GM19452 (cell line): ENCODE data around the gene DERL2.

ENCODE experiments used
- ATAC-seq: cut with Tn5 transposase; IDR thresholded peaks from one replicate; pipeline ENCODE4 v1.9.1; 2021; ENCODE audit not compliant: unreplicated experiment

The DERL2 gene

GRCh38 chr17:5485270-5486205, at the start of gene DERL2:
Gene DERL2, minus strand, starts transcription at chr17:5486178. Its CDS starts 17 bp downstream, at chr17:5486161.
- ATAC-seq, result peak; percentile 18

- no peak for ATAC-seq
Measured at GRCh38 chr17:5535436-5535835, 49.5 kb upstream of the DERL2 start.

GRCh38 chr17:5533486-5534315, 47.7 kb upstream of the DERL2 start:
- ATAC-seq, result no peak

GRCh38 chr17:5532581-5532980, 46.6 kb upstream of the DERL2 start:
- ATAC-seq, result no peak

GRCh38 chr17:5531085-5531418, 45.1 kb upstream of the DERL2 start:
- ATAC-seq, result no peak

GRCh38 chr17:5530265-5531084, 44.5 kb upstream of the DERL2 start:
- ATAC-seq, result no peak

- no peak for ATAC-seq
Measured at GRCh38 chr17:5527601-5528250, 41.7 kb upstream of the DERL2 start.

- ATAC-seq, result no peak
Measured at GRCh38 chr17:5526821-5527598, 41.0 kb upstream of the DERL2 start.

GRCh38 chr17:5523249-5523648, 37.3 kb upstream of the DERL2 start:
- ATAC-seq, result no peak

- no peak for ATAC-seq
Measured at GRCh38 chr17:5522476-5522875, 36.5 kb upstream of the DERL2 start.

GRCh38 chr17:5516060-5516792, 30.2 kb upstream of the DERL2 start:
- ATAC-seq, result no peak

GRCh38 chr17:5514976-5515375, 29.0 kb upstream of the DERL2 start:
- no peak for ATAC-seq

GRCh38 chr17:5513628-5514027, 27.6 kb upstream of the DERL2 start:
- no peak for ATAC-seq

GRCh38 chr17:5511401-5512225, 25.6 kb upstream of the DERL2 start:
- no peak for ATAC-seq

GRCh38 chr17:5510771-5511170, 24.8 kb upstream of the DERL2 start:
- no peak for ATAC-seq

- no peak for ATAC-seq
Measured at GRCh38 chr17:5509482-5509881, 23.5 kb upstream of the DERL2 start.

- ATAC-seq, result no peak
Measured at GRCh38 chr17:5508810-5509209, 22.8 kb upstream of the DERL2 start.

GRCh38 chr17:5506307-5506706, 20.3 kb upstream of the DERL2 start:
- ATAC-seq, result no peak
